PC-3 (cell line): ENCODE results near the gene EXOC2. TPM values are rescaled to one million over a fixed set of nuclear protein-coding genes. Genes with fewer than 3 reads are reported as not detected.

Experiments used
- ATAC-seq: fragments of 200-7000 bp; cut with Tn5 transposase; 2 replicates; pipeline ENCODE4 v1.9.1; 2020; ENCODE audit warnings: mild to moderate bottlenecking, moderate library complexity
- BruUV-seq: library from RNA; stranded (reverse); fragments of 400-500 nt; replicated peaks from 2 replicates; lab custom pipeline; 2021; lab: Mats Ljungman, UMichigan
- CTCF ChIA-PET: fragments of 300-600 bp; sonication (Branson Sonifier 250); formaldehyde crosslinking; loops from one replicate; lab custom pipeline; 2022; ENCODE audit warnings: antibody characterized with exemption; lab: Charles Lee
- POLR2A ChIA-PET: fragments of 300-600 bp; sonication (Branson Sonifier 250); formaldehyde crosslinking; loops from one replicate; lab custom pipeline; 2022; ENCODE audit warnings: antibody characterized with exemption; ENCODE audit not compliant: unreplicated experiment; lab: Charles Lee
- DNase-seq: peaks from one replicate; pipeline ENCODE4 v3.0.0-alpha.2; 2015
- H2AFZ ChIP-seq: fragments of 300-600 bp; sonication (generic); 2 replicates; pipeline ENCODE4 v1.6.0; 2016; ENCODE audit warnings: antibody characterized with exemption, low read length
- H3F3A ChIP-seq: fragments of 300-600 bp; sonication (generic); one replicate; pipeline ENCODE4 v1.6.0; 2017; ENCODE audit warnings: antibody characterized with exemption, low read length, control low read depth, mild to moderate bottlenecking; ENCODE audit not compliant: unreplicated experiment
- H3K27ac ChIP-seq: fragments of 300-600 bp; sonication (generic); 2 replicates; pipeline ENCODE4 v1.5.1; 2016; ENCODE audit warnings: mild to moderate bottlenecking, low read length
- H3K27me3 ChIP-seq: fragments of 300-600 bp; sonication (generic); 2 replicates; pipeline ENCODE4 v1.6.1; 2016; ENCODE audit warnings: low read length, mixed read lengths
- H3K36me3 ChIP-seq: fragments of 300-600 bp; sonication (generic); 2 replicates; pipeline ENCODE4 v1.6.1; 2016; ENCODE audit warnings: low read depth, mixed run types, low read length, mixed read lengths
- H3K4me1 ChIP-seq: fragments of 300-600 bp; sonication (generic); 2 replicates; pipeline ENCODE4 v1.5.1; 2016; ENCODE audit warnings: low read length; ENCODE audit not compliant: insufficient read depth
- H3K4me2 ChIP-seq: fragments of 300-600 bp; sonication (generic); 2 replicates; pipeline ENCODE4 v1.6.0; 2016; ENCODE audit warnings: low read length
- H3K4me3 ChIP-seq: fragments of 300-600 bp; sonication (generic); 2 replicates; pipeline ENCODE4 v1.5.1; 2016; ENCODE audit warnings: mild to moderate bottlenecking, low read length, mixed read lengths
- H3K79me2 ChIP-seq: fragments of 300-600 bp; sonication (generic); 2 replicates; pipeline ENCODE4 v1.6.1; 2017; ENCODE audit warnings: low read length, mixed read lengths
- H3K9ac ChIP-seq: fragments of 300-600 bp; sonication (generic); 2 replicates; pipeline ENCODE4 v1.6.0; 2016; ENCODE audit warnings: mild to moderate bottlenecking, low read length
- H3K9me2 ChIP-seq: fragments of 300-600 bp; sonication (generic); replicated peaks from 2 replicates; pipeline ENCODE4 v1.6.1; 2016; ENCODE audit warnings: mixed run types, low read length, mixed read lengths
- H3K9me3 ChIP-seq: fragments of 300-600 bp; sonication (generic); 2 replicates; pipeline ENCODE4 v1.6.1; 2016; ENCODE audit warnings: low read length, mixed read lengths
- H4K20me1 ChIP-seq: fragments of 300-600 bp; sonication (generic); 2 replicates; pipeline ENCODE4 v1.6.1; 2016; ENCODE audit warnings: low read length, mixed read lengths
- EZH2 ChIP-seq: fragments of 300-600 bp; sonication (generic); IDR thresholded peaks from one replicate; pipeline ENCODE4 v1.6.1; 2017; ENCODE audit warnings: antibody characterized with exemption, mild to moderate bottlenecking, low read length; ENCODE audit not compliant: unreplicated experiment
- EZH2phosphoT487 ChIP-seq: fragments of 300-600 bp; sonication (generic); IDR thresholded peaks from 2 replicates; pipeline ENCODE4 v1.6.1; 2018; ENCODE audit warnings: mild to moderate bottlenecking, antibody characterized with exemption, low read length, borderline replicate concordance
- intact Hi-C: fragments of 100-400 bp; cut with micrococcal nuclease; formaldehyde crosslinking; loops from 2 replicates; pipeline ENCODE4 v1.9.0; 2023
- total RNA-seq: library from RNA; depleted of rRNA; stranded (reverse); fragments of >200 nt; gene quantifications from 2 replicates; pipeline ENCODE4 v1.2.3, GENCODE V29; 2014
- TF ChIP-seq, protein P1 (sequence below): fragments of 300-600 bp; sonication (generic); conservative IDR thresholded peaks from 2 replicates; pipeline ENCODE4 v1.5.1; 2017; ENCODE audit warnings: antibody characterized with exemption, low read depth, mild to moderate bottlenecking, low read length

EXOC2 gene
- total RNA-seq, 1 experiment from 2014 or later: 27.7 TPM

DNA sequence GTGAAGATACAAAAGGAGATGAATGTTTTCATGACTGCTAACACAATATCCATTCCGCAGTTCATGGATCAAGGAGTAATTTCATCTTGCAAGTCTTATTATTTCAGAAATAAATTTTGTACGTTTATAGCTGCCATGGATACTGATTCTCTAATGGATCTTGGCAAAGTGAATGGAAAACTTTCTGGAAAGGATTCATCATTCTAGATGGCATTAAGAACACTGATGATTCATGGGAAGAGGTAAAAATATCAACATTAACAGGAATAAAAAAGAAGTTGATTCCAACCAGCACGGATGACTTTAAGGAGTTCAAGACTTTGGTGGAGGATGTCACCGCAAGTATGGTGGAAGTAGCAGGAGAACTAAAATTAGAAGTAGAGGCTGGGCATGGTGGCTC, 38.8 kb downstream of the EXOC2 start:
- Histone ChIP-seq H3K4me3 (no peak overlapping the region), H3K4me1 (no peaks in the 10 kb centered on the region), H3K4me2 (no peak overlapping the region), H3K9ac (no peak overlapping the region), H3K9me3 (no peaks in the 10 kb centered on the region), H3K36me3 (0 out of 2 replicates have a peak, but pooled peaks cover 3% of the 10 kb centered on the region), H3F3A (no peaks in the 10 kb centered on the region), H3K9me2 (no peaks in the 10 kb centered on the region), H3K27ac (no peak overlapping the region), H2AFZ (no peak overlapping the region), H3K27me3 (no peaks in the 10 kb centered on the region), H4K20me1 (no peaks in the 10 kb centered on the region), H3K79me2 (peaks cover 19% of the 10 kb centered on the region)
- TF ChIP-seq, protein P1, sequence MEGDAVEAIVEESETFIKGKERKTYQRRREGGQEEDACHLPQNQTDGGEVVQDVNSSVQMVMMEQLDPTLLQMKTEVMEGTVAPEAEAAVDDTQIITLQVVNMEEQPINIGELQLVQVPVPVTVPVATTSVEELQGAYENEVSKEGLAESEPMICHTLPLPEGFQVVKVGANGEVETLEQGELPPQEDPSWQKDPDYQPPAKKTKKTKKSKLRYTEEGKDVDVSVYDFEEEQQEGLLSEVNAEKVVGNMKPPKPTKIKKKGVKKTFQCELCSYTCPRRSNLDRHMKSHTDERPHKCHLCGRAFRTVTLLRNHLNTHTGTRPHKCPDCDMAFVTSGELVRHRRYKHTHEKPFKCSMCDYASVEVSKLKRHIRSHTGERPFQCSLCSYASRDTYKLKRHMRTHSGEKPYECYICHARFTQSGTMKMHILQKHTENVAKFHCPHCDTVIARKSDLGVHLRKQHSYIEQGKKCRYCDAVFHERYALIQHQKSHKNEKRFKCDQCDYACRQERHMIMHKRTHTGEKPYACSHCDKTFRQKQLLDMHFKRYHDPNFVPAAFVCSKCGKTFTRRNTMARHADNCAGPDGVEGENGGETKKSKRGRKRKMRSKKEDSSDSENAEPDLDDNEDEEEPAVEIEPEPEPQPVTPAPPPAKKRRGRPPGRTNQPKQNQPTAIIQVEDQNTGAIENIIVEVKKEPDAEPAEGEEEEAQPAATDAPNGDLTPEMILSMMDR: no peak
- TF ChIP-seq EZH2 (no peak), EZH2phosphoT487 (no peak)
- ChIA-PET POLR2A (no interaction called here), CTCF (no interaction called here)
- ATAC-seq (no peak), DNase-seq (no peak)
- intact Hi-C loops: no loop called here
- BruUV-seq: no TSS peak

DNA sequence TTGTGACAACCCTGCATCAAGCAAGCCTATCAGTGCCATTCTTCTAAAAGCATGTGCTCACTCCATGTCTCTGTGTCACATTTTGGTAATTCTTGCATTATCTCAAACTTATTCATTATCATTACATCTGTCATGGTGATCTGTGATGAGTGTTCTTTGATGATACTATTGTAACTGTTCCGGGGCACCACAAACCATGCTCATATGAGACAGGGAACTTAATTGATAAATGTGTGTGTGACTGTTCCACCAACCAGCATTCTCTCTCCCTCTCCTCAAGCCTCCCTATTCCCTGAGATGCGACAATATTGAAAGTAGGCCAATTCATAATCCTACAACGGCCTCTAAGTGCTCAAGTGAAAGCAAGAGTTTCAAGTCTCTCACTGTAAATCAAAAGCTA, 40.1 kb downstream of the EXOC2 start:
- ATAC-seq (no peak), DNase-seq (no peak)
- intact Hi-C loops: no loop called here
- CTCF ChIA-PET: no interaction called here
- no peaks in the 10 kb centered on the region for H4K20me1 ChIP-seq
- H3F3A ChIP-seq: no peaks in the 10 kb centered on the region
- BruUV-seq: no TSS peak
- H2AFZ ChIP-seq: no peak overlapping the region
- H3K27me3 ChIP-seq: no peaks in the 10 kb centered on the region
- POLR2A ChIA-PET: interaction anchor here (0.5 kb wide), 1 partner anchor 53 kb away, joined by 3 read pairs; no protein-coding TSS in a partner anchor
- H3K4me1 ChIP-seq: no peaks in the 10 kb centered on the region
- 0 out of 2 replicates have a peak, but pooled peaks cover 3% of the 10 kb centered on the region for H3K36me3 ChIP-seq
- no peak overlapping the region for H3K4me3 ChIP-seq
- H3K9me3 ChIP-seq: no peaks in the 10 kb centered on the region
- H3K9me2 ChIP-seq: no peaks in the 10 kb centered on the region
- H3K27ac ChIP-seq: no peak overlapping the region
- TF ChIP-seq EZH2 (no peak), EZH2phosphoT487 (no peak)
- TF ChIP-seq, protein P1: no peak
- H3K4me2 ChIP-seq: no peak overlapping the region
- H3K79me2 ChIP-seq: peaks cover 9% of the 10 kb centered on the region
- no peak overlapping the region for H3K9ac ChIP-seq

DNA sequence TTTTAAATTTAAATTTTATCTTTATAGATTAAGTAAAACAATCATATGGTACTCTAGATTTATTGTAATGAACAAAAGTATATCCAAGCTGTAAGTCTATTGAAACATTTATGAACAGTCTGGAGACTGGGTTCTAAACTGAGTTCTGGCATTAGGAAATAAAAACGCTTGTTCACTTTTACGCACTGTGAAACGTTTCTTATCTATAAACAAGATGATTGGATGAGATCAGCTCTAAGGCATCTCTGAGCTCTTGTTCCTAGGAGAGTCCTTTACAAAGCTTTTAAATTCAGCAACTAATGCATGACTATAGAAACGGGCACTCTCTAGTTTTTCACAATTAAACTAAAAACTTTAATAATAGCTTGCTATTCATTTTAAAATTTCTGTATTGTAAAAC, 42.8 kb downstream of the EXOC2 start:
- CTCF ChIA-PET: no interaction called here
- POLR2A ChIA-PET: no interaction called here
- Histone ChIP-seq H4K20me1 (no peaks in the 10 kb centered on the region), H3K4me2 (no peak overlapping the region), H3K9me2 (no peaks in the 10 kb centered on the region), H3K27me3 (no peaks in the 10 kb centered on the region), H2AFZ (no peak overlapping the region), H3K36me3 (no peaks in the 10 kb centered on the region), H3K9me3 (no peaks in the 10 kb centered on the region), H3K4me1 (no peaks in the 10 kb centered on the region), H3F3A (no peaks in the 10 kb centered on the region), H3K79me2 (no peaks in the 10 kb centered on the region; the same call in 1 of the 2 replicates), H3K27ac (no peak overlapping the region), H3K4me3 (no peak overlapping the region), H3K9ac (no peak overlapping the region)
- BruUV-seq: no TSS peak
- DNase-seq (no peak), ATAC-seq (no peak)
- TF ChIP-seq EZH2phosphoT487: no peak
- no peak for TF ChIP-seq EZH2
- TF ChIP-seq, protein P1: no peak
- intact Hi-C loops: no loop called here
